GM18951 (cell line): ENCODE measurements around the gene SYCE3.

Experiments
- POLR2A ChIP-seq: IDR thresholded peaks from 4 replicates; pipeline ENCODE4 v1.6.1; 2011; ENCODE audit warnings: mild to moderate bottlenecking; ENCODE audit not compliant: insufficient read length, insufficient read depth; ENCODE audit errors: extremely low read depth
- in situ Hi-C: fragments of 300-500 bp; cut with MboI; formaldehyde crosslinking; loops from one replicate; pipeline ENCODE4 v1.12.0; 2022; ENCODE audit warnings: low sequenced_read_pairs, mixed read lengths, inconsistent platforms; ENCODE audit not compliant: unreplicated experiment

Gene SYCE3

DNA sequence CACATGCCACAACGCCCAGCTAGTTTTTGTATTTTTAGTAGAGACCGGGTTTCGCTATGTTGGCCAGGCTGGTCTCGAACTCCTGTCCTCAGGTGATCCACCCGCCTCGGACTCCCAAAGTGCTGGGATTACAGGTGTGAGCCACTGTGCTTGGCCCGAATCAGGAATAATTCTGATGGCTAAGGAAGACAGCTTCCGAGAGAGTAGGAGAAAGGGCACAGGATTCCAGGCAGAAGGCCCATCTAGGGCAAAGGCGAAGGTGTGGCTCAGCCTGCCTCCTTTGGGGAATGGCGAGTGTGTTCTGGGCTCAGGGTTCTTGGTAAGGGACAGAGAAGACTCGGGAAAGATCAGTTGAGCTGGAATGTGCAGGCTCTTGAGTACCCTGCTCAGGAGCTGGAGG, 1.6 kb upstream of the SYCE3 start:
- in situ Hi-C loops: no loop called here
- no peak for TF ChIP-seq POLR2A

DNA sequence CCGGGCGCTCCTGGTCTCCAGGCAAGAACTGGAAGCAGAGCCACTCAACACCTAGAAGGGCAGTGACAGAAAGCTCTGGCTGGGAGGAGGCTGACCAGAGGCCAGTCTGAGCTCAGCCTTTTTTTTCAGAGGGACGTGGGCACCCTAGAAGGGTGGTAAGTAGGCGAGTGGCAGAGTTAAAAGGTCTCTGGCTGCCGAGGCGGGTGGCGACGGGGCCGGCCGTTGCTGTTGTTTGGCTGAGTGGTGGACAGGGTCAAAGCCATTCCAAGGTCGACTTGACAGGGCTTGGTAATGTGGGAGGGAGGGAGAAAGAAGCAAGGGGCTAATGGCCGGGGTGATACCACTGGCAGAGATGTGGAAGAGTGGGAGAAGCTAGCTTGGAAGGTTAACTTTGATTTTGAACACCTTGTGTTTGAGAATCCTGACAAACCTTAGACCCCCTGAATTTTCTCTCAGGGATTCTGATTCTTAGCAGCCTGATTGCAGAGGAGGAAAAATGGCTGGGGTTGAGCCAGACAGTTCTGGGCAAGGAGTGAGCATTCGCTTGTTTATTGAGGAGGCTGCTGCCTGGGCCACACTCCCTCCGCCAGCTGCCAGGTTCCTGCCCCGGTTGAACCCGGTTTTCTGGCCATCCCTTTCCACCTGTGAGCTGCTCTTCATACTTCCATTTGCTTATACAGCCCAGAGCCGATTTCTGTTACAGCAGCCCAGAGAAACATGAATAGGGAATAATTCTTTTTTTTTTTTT, 868 bp upstream of the SYCE3 start:
- in situ Hi-C loops: no loop called here
- TF ChIP-seq POLR2A: no peak

DNA sequence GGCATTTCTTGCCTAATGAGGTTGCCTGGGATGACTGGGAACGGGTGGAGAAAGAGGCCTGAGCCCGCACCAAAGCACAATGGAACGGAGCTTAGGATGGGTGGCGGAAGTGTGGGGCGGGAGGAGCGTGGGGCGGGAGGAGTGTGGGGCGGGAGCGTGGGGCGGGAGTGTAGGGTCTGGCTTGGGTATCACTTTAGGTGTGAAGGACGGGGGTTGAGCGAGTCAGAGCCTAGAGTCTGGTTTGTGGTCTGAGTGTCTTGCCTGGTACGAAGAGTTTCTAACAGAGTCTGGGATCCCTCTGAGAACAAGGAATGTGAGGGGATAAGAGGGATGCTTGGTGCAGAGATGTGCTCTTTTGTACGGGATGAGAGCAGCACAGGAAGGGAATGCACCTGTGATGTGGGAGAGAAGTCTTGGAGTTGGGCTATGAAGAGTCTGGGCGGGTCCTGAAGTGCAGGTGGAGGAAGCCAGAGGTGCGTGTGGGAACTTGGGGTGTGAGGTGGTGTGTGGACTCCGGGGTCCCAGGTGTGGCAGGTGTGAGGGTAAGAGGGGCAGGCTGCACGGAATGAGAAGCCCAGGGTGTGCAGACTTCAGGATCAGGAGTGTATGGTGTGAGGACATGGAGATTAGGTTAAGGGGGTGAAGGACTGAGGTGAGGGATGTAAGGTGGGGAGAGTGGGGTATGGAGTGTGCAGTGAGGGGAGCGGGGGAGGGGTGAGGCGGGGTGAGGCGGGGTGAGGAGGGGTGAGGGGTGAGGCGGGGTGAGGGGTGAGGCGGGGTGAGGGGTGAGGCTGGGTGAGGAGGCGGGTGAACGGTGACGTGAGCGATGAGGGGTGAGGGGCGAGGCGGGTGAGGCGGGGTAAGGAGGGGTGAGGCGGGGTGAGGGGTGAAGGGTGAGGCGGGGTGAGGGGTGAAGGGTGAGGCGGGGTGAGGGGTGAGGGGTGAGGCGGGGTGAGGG, 1.0 kb downstream of the SYCE3 start:
- TF ChIP-seq POLR2A: no peak
- in situ Hi-C loops: no loop called here

DNA sequence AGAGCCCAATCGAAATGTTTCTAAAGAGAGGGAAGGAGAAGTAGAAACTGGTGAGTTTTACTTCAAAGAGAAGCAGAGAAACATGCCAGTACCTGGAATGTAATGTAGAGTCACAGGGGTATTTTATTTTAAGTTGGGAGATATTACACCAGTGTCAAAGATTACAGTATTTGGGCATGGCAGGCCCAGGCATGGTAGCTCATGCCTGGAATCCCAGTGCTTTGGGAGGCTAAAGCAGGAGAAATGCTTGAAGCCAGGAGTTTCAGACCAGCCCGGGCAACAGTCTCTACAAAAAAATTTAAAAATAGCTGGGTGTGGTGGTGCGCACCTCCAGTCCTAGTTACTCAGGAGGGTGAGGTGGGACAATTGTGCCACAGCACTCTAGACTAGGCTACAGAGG, 2.7 kb downstream of the SYCE3 start:
- in situ Hi-C loops: no loop called here
- TF ChIP-seq POLR2A: no peak

DNA sequence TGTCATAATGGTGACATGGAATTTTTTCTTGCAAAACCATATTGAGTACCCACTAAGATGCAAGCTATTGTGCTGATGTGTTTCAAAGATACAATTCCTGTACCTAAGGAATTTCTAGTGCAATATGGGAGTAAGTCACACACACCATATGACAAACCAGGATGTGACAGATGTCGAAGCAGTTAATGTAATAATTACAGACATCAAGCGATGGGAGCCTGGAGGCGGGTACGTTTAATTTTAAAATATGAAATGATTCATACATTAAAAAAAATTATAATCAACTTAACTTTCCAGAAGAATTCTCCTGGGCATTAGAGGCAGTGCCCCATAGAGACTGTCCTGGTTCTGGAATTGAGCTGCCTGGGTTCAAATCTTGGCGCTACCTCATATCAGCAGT, 6.0 kb downstream of the SYCE3 start:
- in situ Hi-C loops: no loop called here
- TF ChIP-seq POLR2A: no peak

DNA sequence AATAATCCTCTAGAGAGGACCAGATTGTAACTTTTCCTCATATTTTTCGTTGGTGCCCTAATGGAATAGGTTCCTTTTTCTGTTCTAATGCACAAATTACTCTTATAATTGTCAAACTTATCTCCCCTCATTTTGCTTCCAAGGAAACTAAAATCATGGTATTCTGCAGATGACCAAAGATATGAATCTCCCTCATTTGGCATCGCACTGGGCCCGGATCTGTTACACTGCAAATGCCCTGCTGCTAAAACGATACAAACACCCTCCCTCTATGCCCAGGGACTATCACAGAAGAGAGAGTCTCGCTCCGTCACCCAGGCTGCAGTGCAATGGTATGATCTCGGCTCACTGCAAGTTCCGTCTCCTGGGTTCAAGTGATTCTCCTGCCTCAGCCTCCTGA, 9.4 kb downstream of the SYCE3 start:
- TF ChIP-seq POLR2A: no peak
- in situ Hi-C loops: no loop called here

DNA sequence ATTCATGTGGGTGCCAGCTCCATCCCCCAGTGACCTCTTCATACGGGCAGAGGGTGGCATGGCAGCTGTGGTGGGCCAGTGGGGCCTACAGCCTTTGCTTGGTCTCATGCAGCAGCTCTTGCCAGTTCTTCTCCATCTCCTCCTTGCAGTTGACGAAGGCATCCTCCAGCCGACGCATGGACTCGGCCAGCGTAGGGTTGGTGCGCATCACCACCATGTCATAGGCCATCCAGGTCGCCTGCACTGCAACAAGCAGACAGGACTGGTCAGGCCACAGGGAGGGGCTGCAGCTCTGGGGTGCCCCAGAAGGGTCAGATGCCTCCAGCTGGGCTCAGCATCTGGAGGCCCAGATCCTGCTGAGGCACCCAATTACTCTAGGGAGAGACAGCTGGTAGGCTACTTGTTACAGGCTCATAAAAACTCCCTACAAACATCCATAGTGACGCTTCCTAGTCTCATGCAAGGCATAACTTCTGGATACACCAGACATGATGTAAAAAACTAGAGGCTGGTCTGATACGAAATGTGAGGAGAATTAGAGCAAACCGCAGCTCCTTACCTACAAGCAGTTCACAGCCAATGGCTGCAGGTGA, 11.5 kb downstream of the SYCE3 start:
- TF ChIP-seq POLR2A: no peak
- in situ Hi-C loops: no loop called here

DNA sequence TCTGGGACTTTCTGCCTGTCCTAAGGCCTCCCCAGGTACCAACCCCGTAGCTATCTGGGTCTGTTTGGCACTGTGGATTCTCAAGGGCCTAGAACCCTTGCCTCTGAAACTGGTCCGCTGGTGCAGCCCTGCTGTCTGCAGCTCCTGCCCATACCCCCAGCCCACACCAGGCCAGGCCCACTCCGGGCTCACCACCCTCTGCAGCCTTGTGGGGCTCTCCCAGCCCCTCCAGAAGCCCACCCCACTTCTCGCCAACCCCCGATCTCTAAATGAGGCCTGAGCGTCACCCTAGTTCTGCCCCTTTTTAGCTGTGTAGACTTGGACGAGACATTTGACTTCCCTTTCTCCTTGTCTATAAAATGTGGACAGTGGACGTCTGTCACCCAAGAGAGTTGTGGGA, 12.3 kb downstream of the SYCE3 start:
- in situ Hi-C loops: no loop called here
- no peak for TF ChIP-seq POLR2A

DNA sequence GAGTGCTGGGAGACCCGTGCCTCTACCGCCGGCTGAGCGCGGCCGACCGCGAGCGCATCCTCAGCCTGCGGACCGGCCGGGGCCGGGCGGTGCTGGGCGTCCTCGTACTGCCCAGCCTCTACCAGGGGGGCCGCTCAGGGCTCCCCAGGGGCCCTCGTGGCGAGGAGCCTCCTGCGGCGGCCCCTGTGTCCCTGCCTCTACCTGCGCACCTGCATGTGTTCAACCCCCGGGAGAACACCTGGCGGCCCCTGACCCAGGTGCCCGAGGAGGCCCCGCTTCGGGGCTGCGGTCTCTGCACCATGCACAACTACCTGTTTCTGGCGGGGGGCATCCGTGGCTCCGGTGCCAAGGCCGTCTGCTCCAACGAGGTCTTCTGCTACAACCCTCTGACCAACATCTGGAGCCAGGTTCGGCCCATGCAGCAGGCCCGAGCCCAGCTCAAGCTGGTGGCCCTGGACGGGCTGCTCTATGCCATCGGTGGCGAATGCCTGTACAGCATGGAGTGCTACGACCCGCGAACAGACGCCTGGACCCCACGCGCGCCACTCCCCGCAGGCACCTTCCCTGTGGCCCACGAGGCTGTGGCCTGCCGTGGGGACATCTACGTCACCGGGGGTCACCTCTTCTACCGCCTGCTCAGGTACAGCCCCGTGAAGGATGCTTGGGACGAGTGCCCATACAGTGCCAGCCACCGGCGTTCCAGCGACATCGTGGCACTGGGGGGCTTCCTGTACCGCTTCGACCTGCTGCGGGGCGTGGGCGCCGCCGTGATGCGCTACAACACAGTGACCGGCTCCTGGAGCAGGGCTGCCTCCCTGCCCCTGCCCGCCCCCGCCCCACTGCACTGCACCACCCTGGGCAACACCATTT, 13.6 kb downstream of the SYCE3 start:
- in situ Hi-C loops: no loop called here
- TF ChIP-seq POLR2A: no peak

DNA sequence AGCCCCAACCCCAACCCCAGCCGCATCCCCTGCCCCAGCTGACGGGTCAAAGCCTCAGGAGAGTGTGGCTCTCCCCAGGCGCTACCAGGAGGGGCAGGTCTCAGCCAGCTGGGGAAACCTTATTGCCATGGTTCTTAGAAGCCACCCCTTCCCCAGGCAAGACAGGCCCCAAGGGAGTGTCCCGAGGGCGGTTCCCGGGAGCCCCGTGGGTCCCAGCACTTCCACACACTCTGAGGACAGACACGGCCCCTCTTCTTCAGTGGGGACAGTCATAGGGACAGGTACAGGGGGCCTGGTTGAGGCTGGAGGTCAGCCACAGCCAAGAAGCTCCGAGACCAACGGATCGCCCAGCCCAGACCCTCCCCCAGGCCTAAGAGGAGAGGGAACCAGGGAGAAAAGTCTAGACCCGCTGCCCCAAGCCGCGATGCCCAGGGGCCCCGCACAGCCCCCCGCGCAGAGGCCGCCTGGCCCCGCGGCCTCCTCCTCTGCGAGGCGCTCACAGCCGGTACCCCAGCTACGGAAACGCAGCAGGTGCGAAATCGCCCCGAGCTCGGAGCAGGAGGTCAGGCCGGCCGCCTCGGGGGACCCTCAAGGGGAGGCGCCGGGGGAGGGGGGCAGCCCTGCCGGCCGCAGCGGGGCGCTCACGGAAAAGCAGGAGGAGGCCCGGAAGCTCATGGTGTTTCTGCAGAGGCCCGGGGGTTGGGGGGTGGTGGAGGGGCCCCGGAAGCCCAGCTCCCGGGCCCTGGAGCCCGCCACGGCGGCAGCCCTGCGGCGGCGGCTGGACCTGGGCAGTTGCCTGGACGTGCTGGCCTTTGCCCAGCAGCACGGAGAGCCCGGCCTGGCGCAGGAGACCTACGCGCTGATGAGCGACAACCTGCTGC, 14.4 kb downstream of the SYCE3 start:
- peak; percentile 67 for TF ChIP-seq POLR2A
- in situ Hi-C loops: no loop called here

DNA sequence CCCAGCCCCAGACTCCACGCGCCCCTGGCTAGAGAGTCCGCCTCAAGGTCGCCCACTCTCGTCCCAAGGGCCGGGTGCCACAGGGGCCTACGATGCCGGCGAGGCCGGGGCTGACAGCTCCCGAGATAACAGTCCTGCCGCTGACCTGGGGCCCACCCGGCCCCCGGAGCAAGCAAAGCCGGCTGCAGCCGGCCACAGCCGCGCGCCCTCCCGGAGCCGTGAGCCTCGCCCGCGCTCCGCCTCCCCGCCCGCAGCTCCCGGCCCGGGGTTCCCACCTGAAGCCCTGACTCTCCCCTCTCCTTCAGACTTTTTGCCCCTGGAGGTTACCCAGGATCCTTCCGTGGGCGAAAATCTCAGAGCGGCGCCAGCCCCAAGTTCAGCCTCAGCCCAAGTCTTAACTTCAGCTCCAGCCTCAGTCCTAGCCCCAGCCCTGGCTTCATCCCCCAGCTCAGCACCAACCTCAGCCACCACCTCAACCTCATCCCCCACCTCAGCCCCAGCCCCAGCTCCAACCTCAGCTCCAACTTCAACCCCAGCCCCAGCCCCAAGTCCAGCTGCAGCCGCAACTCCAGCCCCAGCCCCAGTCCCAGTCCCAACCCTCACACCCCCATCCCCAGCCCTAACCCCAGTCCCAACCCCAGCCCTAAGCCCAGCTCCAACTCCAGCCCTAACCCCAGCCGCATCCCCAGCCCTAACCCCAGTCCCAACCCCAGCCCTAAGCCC, 15.3 kb downstream of the SYCE3 start:
- no peak for TF ChIP-seq POLR2A
- in situ Hi-C loops: no loop called here
